Gastrocnemius medialis (tissue), 4 donors: ENCODE measurements around the gene GLB1L.

Experiments
- CTCF ChIP-seq, 5 experiments: fragments of 450-650 bp in 3 of 5; fragments of 200-600 bp in 2 of 5; sonication (generic) in 2 of 5; IDR thresholded peaks in 4 of 5; conservative IDR thresholded peaks in 1 of 5; 1 replicate in 4 of 5; 2 replicates in 1 of 5; pipeline ENCODE4 v1.5.1; 2016 to 2019; ENCODE audit warnings: antibody characterized with exemption in 5 of 5, mild to moderate bottlenecking in 3 of 5, moderate library complexity in 3 of 5
- POLR2A ChIP-seq, 2 donors: fragments of 450-650 bp; IDR thresholded peaks; one replicate each; pipeline ENCODE4 v1.6.1; 2017; ENCODE audit warnings: antibody characterized with exemption in 2 of 2, mild to moderate bottlenecking in 2 of 2, moderate library complexity in 2 of 2

- no peak for TF ChIP-seq CTCF (IDR thresholded peaks at IDR 0.05 in 4 of 5, conservative IDR thresholded peaks at IDR 0.05 in 1 of 5)
- TF ChIP-seq POLR2A (IDR thresholded peaks at IDR 0.05), result no peak
Observed at GRCh38 chr2:219292616-219293015, 47.4 kb upstream of the GLB1L start.
